ENCODE results near the gene PNMA6E.

GRCh38 chrX:153352858-153353257, 48.3 kb downstream of the PNMA6E start:
- TF ChIP-seq, protein P1, sequence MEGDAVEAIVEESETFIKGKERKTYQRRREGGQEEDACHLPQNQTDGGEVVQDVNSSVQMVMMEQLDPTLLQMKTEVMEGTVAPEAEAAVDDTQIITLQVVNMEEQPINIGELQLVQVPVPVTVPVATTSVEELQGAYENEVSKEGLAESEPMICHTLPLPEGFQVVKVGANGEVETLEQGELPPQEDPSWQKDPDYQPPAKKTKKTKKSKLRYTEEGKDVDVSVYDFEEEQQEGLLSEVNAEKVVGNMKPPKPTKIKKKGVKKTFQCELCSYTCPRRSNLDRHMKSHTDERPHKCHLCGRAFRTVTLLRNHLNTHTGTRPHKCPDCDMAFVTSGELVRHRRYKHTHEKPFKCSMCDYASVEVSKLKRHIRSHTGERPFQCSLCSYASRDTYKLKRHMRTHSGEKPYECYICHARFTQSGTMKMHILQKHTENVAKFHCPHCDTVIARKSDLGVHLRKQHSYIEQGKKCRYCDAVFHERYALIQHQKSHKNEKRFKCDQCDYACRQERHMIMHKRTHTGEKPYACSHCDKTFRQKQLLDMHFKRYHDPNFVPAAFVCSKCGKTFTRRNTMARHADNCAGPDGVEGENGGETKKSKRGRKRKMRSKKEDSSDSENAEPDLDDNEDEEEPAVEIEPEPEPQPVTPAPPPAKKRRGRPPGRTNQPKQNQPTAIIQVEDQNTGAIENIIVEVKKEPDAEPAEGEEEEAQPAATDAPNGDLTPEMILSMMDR (IDR thresholded peaks at IDR 0.05): no peak
- no peak for TF ChIP-seq EZH2 (IDR thresholded peaks at IDR 0.05; ENCODE audit: borderline replicate concordance, insufficient read depth, low read depth, low read length, poor library complexity, severe bottlenecking)

Measured in B cell (primary cell).